Cortex of kidney (tissue), 1 donor: ENCODE measurements around the gene TSPYL6.
"Not testable (repeated sequence)": the region's sequence is repeated elsewhere in the genome, so short reads cannot be mapped to it uniquely, and the experiment has no call there.

ENCODE experiments used
- DNase-seq: peaks from one replicate; lab custom pipeline; 2025; lab: John Stamatoyannopoulos, UW

The TSPYL6 gene

GRCh38 chr2:54256091-54256694, at the start of gene TSPYL6:
TSPYL6 (minus strand) TSS chr2:54256229; CDS start chr2:54256151, 78 bp downstream.
- no peak for DNase-seq

GRCh38 chr2:54303631-54304030, 47.6 kb upstream of the TSPYL6 start:
- no peak for DNase-seq

- no peak for DNase-seq
These were observed 42.5 kb upstream of the TSPYL6 start for GRCh38 chr2:54298514-54298913.

- DNase-seq: no peak
These were observed 39.9 kb upstream of the TSPYL6 start for GRCh38 chr2:54295911-54296310.

GRCh38 chr2:54294665-54295064, 38.6 kb upstream of the TSPYL6 start:
- not testable (repeated sequence) for DNase-seq

GRCh38 chr2:54290356-54291025, 34.5 kb upstream of the TSPYL6 start:
- no peak for DNase-seq

- no peak for DNase-seq
These were observed 33.9 kb upstream of the TSPYL6 start for GRCh38 chr2:54289917-54290316.

GRCh38 chr2:54287532-54287931, 31.5 kb upstream of the TSPYL6 start:
- no peak for DNase-seq

- no peak for DNase-seq
These were observed 29.4 kb upstream of the TSPYL6 start for GRCh38 chr2:54285451-54285850.

- no peak for DNase-seq
These were observed 28.8 kb upstream of the TSPYL6 start for GRCh38 chr2:54284826-54285225.

- DNase-seq: no peak
These were observed 23.4 kb upstream of the TSPYL6 start for GRCh38 chr2:54279385-54279784.

- no peak for DNase-seq
These were observed 19.5 kb upstream of the TSPYL6 start for GRCh38 chr2:54275541-54275940.

GRCh38 chr2:54274781-54275242, 18.8 kb upstream of the TSPYL6 start:
- DNase-seq: no peak

GRCh38 chr2:54271843-54272627, 16.0 kb upstream of the TSPYL6 start:
- DNase-seq: no peak

- DNase-seq: no peak
These were observed 15.2 kb upstream of the TSPYL6 start for GRCh38 chr2:54271189-54271588.

GRCh38 chr2:54267577-54267976, 11.5 kb upstream of the TSPYL6 start:
- DNase-seq: no peak

GRCh38 chr2:54265081-54265480, 9.1 kb upstream of the TSPYL6 start:
- DNase-seq: not testable (repeated sequence)

GRCh38 chr2:54262015-54262765, 6.2 kb upstream of the TSPYL6 start:
- no peak for DNase-seq

- DNase-seq: no peak
These were observed 5.5 kb upstream of the TSPYL6 start for GRCh38 chr2:54261537-54261936.

GRCh38 chr2:54260241-54260595, 4.2 kb upstream of the TSPYL6 start:
- no peak for DNase-seq

- DNase-seq: no peak
These were observed 3.6 kb upstream of the TSPYL6 start for GRCh38 chr2:54259413-54260240.
